ENCODE measurements around the gene WDFY2. TPM values are rescaled to one million over a fixed set of nuclear protein-coding genes. Genes with fewer than 3 reads are reported as not detected.
A peak's percentile ranks its signal among the peaks of the same experiment; 100 is the strongest.
"Not testable (repeated sequence)": the region's sequence is repeated elsewhere in the genome, so short reads cannot be mapped to it uniquely, and the experiment has no call there.

The WDFY2 gene
- polyA plus RNA-seq, 3 donors: 13.0 to 19.1 (median 16.0) TPM

GRCh38 chr13:51557438-51557837, 26.8 kb upstream of the WDFY2 start:
- no peak for DNase-seq (ENCODE audit: extremely low read depth in 1 of 11, low read depth in 9 of 11, low spot score in 4 of 11)

- DNase-seq (ENCODE audit: extremely low read depth in 1 of 11, low read depth in 9 of 11, low spot score in 4 of 11): no peak
Measured at GRCh38 chr13:51557875-51558612, 26.2 kb upstream of the WDFY2 start.

- no peak for DNase-seq (ENCODE audit: extremely low read depth in 1 of 11, low read depth in 9 of 11, low spot score in 4 of 11)
Measured at GRCh38 chr13:51559946-51560735, 24.1 kb upstream of the WDFY2 start.

GRCh38 chr13:51562011-51562671, 22.1 kb upstream of the WDFY2 start:
- DNase-seq (ENCODE audit: extremely low read depth in 1 of 11, low read depth in 9 of 11, low spot score in 4 of 11): no peak

- no peak for DNase-seq (ENCODE audit: extremely low read depth in 1 of 11, low read depth in 9 of 11, low spot score in 4 of 11)
Measured at GRCh38 chr13:51564252-51564651, 20.0 kb upstream of the WDFY2 start.

GRCh38 chr13:51564671-51565070, 19.6 kb upstream of the WDFY2 start:
- no peak for DNase-seq (ENCODE audit: extremely low read depth in 1 of 11, low read depth in 9 of 11, low spot score in 4 of 11)

- DNase-seq (ENCODE audit: extremely low read depth in 1 of 11, low read depth in 9 of 11, low spot score in 4 of 11): not testable (repeated sequence)
Measured at GRCh38 chr13:51569001-51569400, 15.3 kb upstream of the WDFY2 start.

- no peak for DNase-seq (ENCODE audit: extremely low read depth in 1 of 11, low read depth in 9 of 11, low spot score in 4 of 11)
Measured at GRCh38 chr13:51576754-51577153, 7.5 kb upstream of the WDFY2 start.

GRCh38 chr13:51577690-51578089, 6.6 kb upstream of the WDFY2 start:
- DNase-seq (ENCODE audit: extremely low read depth in 1 of 11, low read depth in 9 of 11, low spot score in 4 of 11): no peak

- DNase-seq (ENCODE audit: extremely low read depth in 1 of 11, low read depth in 9 of 11, low spot score in 4 of 11): no peak
Measured at GRCh38 chr13:51579676-51580075, 4.6 kb upstream of the WDFY2 start.

- no peak for DNase-seq (ENCODE audit: extremely low read depth in 1 of 11, low read depth in 9 of 11, low spot score in 4 of 11)
Measured at GRCh38 chr13:51581148-51581820, 3.0 kb upstream of the WDFY2 start.

- DNase-seq (ENCODE audit: extremely low read depth in 1 of 11, low read depth in 9 of 11, low spot score in 4 of 11): no peak
Measured at GRCh38 chr13:51583469-51583874, 790 bp upstream of the WDFY2 start.

GRCh38 chr13:51584731-51585672, 740 bp downstream of the WDFY2 start:
- peak in 9 of 11 donors; percentile 28 to 54 (median 37) for DNase-seq (ENCODE audit: extremely low read depth in 1 of 11, low read depth in 9 of 11, low spot score in 4 of 11)

GRCh38 chr13:51585696-51586095, 1.4 kb downstream of the WDFY2 start:
- no peak for DNase-seq (ENCODE audit: extremely low read depth in 1 of 11, low read depth in 9 of 11, low spot score in 4 of 11)

GRCh38 chr13:51587372-51587771, 3.1 kb downstream of the WDFY2 start:
- no peak for DNase-seq (ENCODE audit: extremely low read depth in 1 of 11, low read depth in 9 of 11, low spot score in 4 of 11)

- no peak for DNase-seq (ENCODE audit: extremely low read depth in 1 of 11, low read depth in 9 of 11, low spot score in 4 of 11)
Measured at GRCh38 chr13:51588406-51588949, 4.2 kb downstream of the WDFY2 start.

GRCh38 chr13:51589793-51590192, 5.5 kb downstream of the WDFY2 start:
- no peak for DNase-seq (ENCODE audit: extremely low read depth in 1 of 11, low read depth in 9 of 11, low spot score in 4 of 11)

Data from renal cortex interstitium (tissue), 11 donors.